Thymus (tissue), 2 donors: ENCODE measurements around the gene CST11. TPM values are rescaled to one million over a fixed set of nuclear protein-coding genes. Genes with fewer than 3 reads are reported as not detected.

ENCODE experiments used
- polyA plus RNA-seq: library from polyadenylated mRNA; stranded (reverse); fragments of 200-250 nt; gene quantifications from one replicate; pipeline ENCODE4 v1.2.3, GENCODE V29; 2013
- total RNA-seq: library from RNA; stranded (reverse); fragments of 120-200 nt; gene quantifications from one replicate; pipeline ENCODE4 v1.2.4, GENCODE V29; 2013
- donor health status: healthy.

Gene CST11
- total and polyA plus RNA-seq, 2 donors, result 0.32 to 0.33 TPM

Other genes with a start within 250 kb of the CST11 start
- gene NXT1, start 102.1 kb downstream of the CST11 start, total RNA-seq, result 33.3 TPM
- gene NXT1, start 102.1 kb downstream of the CST11 start, polyA plus RNA-seq, result 22.6 TPM
- 10.6 TPM for gene GZF1, start 90.7 kb downstream of the CST11 start, total RNA-seq
- 8.5 TPM for gene GZF1, start 90.7 kb downstream of the CST11 start, polyA plus RNA-seq
- 7.6 TPM for gene NAPB, start 31.4 kb downstream of the CST11 start, total RNA-seq
- gene NAPB, start 31.4 kb downstream of the CST11 start, polyA plus RNA-seq, result 8.8 TPM
- not detected for gene CSTL1, start 13.2 kb downstream of the CST11 start, total RNA-seq
- gene CSTL1, start 13.2 kb downstream of the CST11 start, polyA plus RNA-seq, result 0.11 TPM
- not detected for gene CST8, start 38.2 kb upstream of the CST11 start, total RNA-seq
- gene CST8, start 38.2 kb upstream of the CST11 start, polyA plus RNA-seq, result not detected
- gene CST9L, start 115.6 kb upstream of the CST11 start, total RNA-seq, result not detected
- gene CST9L, start 115.6 kb upstream of the CST11 start, polyA plus RNA-seq, result 0.09 TPM
- gene CST9, start 153.0 kb upstream of the CST11 start, total RNA-seq, result 0.05 TPM
- gene CST9, start 153.0 kb upstream of the CST11 start, polyA plus RNA-seq, result 0.02 TPM
- 231 TPM for gene CST3, start 185.1 kb upstream of the CST11 start, total RNA-seq
- gene CST3, start 185.1 kb upstream of the CST11 start, polyA plus RNA-seq, result 465 TPM
- 0.80 TPM for gene CST4, start 236.2 kb upstream of the CST11 start, total RNA-seq
- 9.9 TPM for gene CST4, start 236.2 kb upstream of the CST11 start, polyA plus RNA-seq